K562 (cell line): ENCODE measurements around the gene ATP1A3. TPM values are rescaled to one million over a fixed set of nuclear protein-coding genes. Genes with fewer than 3 reads are reported as not detected.

Experiments used
- BRF2 ChIP-seq: IDR thresholded peaks from 3 replicates; pipeline ENCODE4 v1.6.1; 2011; ENCODE audit warnings: borderline replicate concordance, mild to moderate bottlenecking; ENCODE audit not compliant: insufficient read length, insufficient read depth
- CEBPB ChIP-seq: fragments of 450-650 bp; IDR thresholded peaks from 2 replicates; pipeline ENCODE4 v1.6.1; 2016; ENCODE audit warnings: missing genetic modification characterization, missing compliant biosample characterization
- CSDE1 ChIP-seq, 2 experiments: fragments of 450-650 bp; IDR thresholded peaks; 2 replicates each; pipeline ENCODE4 v1.6.1; 2016; ENCODE audit warnings: mild to moderate bottlenecking in 1 of 2
- EHMT2 ChIP-seq: fragments of 450-650 bp; IDR thresholded peaks from 2 replicates; pipeline ENCODE4 v1.6.1; 2018; ENCODE audit warnings: antibody characterized with exemption
- FOXA1 ChIP-seq: fragments of 450-650 bp; IDR thresholded peaks from 2 replicates; pipeline ENCODE4 v1.6.1; 2016; ENCODE audit warnings: mild to moderate bottlenecking, borderline replicate concordance
- KLF16 ChIP-seq: IDR thresholded peaks from 2 replicates; pipeline ENCODE4 v1.6.1; 2016; ENCODE audit warnings: antibody characterized with exemption
- MECOM ChIP-seq: fragments of 250-450 bp; sonication (Bioruptor Pico); IDR thresholded peaks from 2 replicates; pipeline ENCODE4 v1.8.0; 2022; ENCODE audit warnings: inconsistent platforms
- NFRKB ChIP-seq: fragments of 450-650 bp; IDR thresholded peaks from 2 replicates; pipeline ENCODE4 v1.6.1; 2016; ENCODE audit warnings: low read depth
- NFYB ChIP-seq: IDR thresholded peaks from 2 replicates; pipeline ENCODE4 v1.6.1; 2011; ENCODE audit warnings: mild to moderate bottlenecking, moderate library complexity; ENCODE audit not compliant: insufficient read length; ENCODE audit errors: extremely low read depth
- PHB2 ChIP-seq: fragments of 450-650 bp; IDR thresholded peaks from 2 replicates; pipeline ENCODE4 v1.6.1; 2017; ENCODE audit warnings: low read depth
- POLR2B ChIP-seq: fragments of 450-650 bp; IDR thresholded peaks from 2 replicates; pipeline ENCODE4 v1.6.1; 2018; ENCODE audit warnings: low read depth; ENCODE audit not compliant: partially characterized antibody
- POLR3G ChIP-seq: IDR thresholded peaks from 2 replicates; pipeline ENCODE4 v1.6.1; 2011; ENCODE audit not compliant: insufficient read length, insufficient replicate concordance; ENCODE audit errors: extremely low read depth
- RBM17 ChIP-seq: fragments of 200-400 bp; formaldehyde crosslinking; IDR thresholded peaks from 2 replicates; pipeline ENCODE4 v1.6.1; 2017; ENCODE audit warnings: low read depth, mild to moderate bottlenecking, low read length, borderline replicate concordance
- RBM22 ChIP-seq: fragments of 200-400 bp; formaldehyde crosslinking; IDR thresholded peaks from 2 replicates; pipeline ENCODE4 v1.6.1; 2018; ENCODE audit warnings: low read length, low read depth; ENCODE audit not compliant: poor library complexity, severe bottlenecking
- SAFB2 ChIP-seq: fragments of 200-400 bp; formaldehyde crosslinking; IDR thresholded peaks from 2 replicates; pipeline ENCODE4 v1.6.1; 2018; ENCODE audit warnings: borderline replicate concordance, low read length, low read depth, moderate library complexity; ENCODE audit not compliant: severe bottlenecking
- TRIM25 ChIP-seq: fragments of 450-650 bp; IDR thresholded peaks from 2 replicates; pipeline ENCODE4 v1.7.0; 2016; ENCODE audit warnings: borderline replicate concordance
- TRIM28 ChIP-seq: fragments of 450-650 bp; IDR thresholded peaks from 2 replicates; pipeline ENCODE4 v1.6.1; 2017
- U2AF2 ChIP-seq: fragments of 200-400 bp; formaldehyde crosslinking; optimal IDR thresholded peaks from 2 replicates; pipeline ENCODE3; 2017; ENCODE audit warnings: low read depth, mild to moderate bottlenecking, low read length
- ZBTB5 ChIP-seq: fragments of 450-650 bp; IDR thresholded peaks from 2 replicates; pipeline ENCODE4 v1.6.1; 2017; ENCODE audit warnings: antibody characterized with exemption
- ZNF592 ChIP-seq: fragments of 450-650 bp; IDR thresholded peaks from 2 replicates; pipeline ENCODE4 v1.6.1; 2017; ENCODE audit warnings: antibody characterized with exemption, mild to moderate bottlenecking
- polyA plus RNA-seq, 8 experiments: library from polyadenylated mRNA; depleted of rRNA in 4 of 8; stranded (reverse) in 5 of 8; unstranded in 3 of 8; fragments of >200 nt; fragmentation: Nextera tagmentation in 2 of 8; fragmentation: Illumina TruSeq in 1 of 8; extraction: Ambion mirVana in 2 of 8; extraction: Trizol in 1 of 8; gene quantifications; 2 replicates each; pipeline versions ENCODE4 v1.2.1 to v1.2.3, GENCODE V29; 2011 to 2014; ENCODE audit warnings: inconsistent platforms in 1 of 8, missing spikeins in 1 of 8
- total RNA-seq, 7 experiments: library from RNA; depleted of rRNA in 6 of 7; stranded (reverse); fragments of >200 nt in 6 of 7; fragmentation: Illumina TruSeq in 2 of 7; extraction: Trizol in 2 of 7; gene quantifications; 2 replicates each; pipeline versions ENCODE4 v1.2.1 to v1.2.3, GENCODE V29; 2011 to 2021; ENCODE audit warnings: low replicate concordance in 1 of 7

The ATP1A3 gene
- total and polyA plus RNA-seq, 9 of the 15 experiments (the other 6 are each of a cell fraction or from before 2014, with no cell fraction given) = 0.03 to 1.0 (median 0.17) TPM; not detected in 3

GRCh38 chr19:42010245-42011126 lies 16.5 kb upstream of the ATP1A3 start (continued):
- TF ChIP-seq PHB2 (no peak), TRIM25 (no peak), POLR2B (no peak), MECOM (CRISPR knock-in tag) (no peak), FOXA1 (no peak), NFRKB (peak; percentile 89), CSDE1 (IDR thresholded peaks at IDR 0.05) (no peak), TRIM28 (no peak), EHMT2 (no peak), KLF16 (no peak), ZBTB5 (no peak), CEBPB (tag) (peak; percentile 92), SAFB2 (no peak), RBM17 (no peak), RBM22 (no peak), NFYB (no peak), POLR3G (no peak), BRF2 (no peak), U2AF2 (no peak), ZNF592 (peak; percentile 90)
